Astrocyte (in vitro differentiated cells and primary cell): ENCODE results near the gene IFITM2. TPM values are rescaled to one million over a fixed set of nuclear protein-coding genes. Genes with fewer than 3 reads are reported as not detected.
A peak's percentile ranks its signal among the peaks of the same experiment; 100 is the strongest.

Source experiments
- DNase-seq: peaks from one replicate; pipeline ENCODE4 v3.0.0-alpha.2; 2010; ENCODE audit warnings: low read depth
- FAIRE-seq: peaks from 2 replicates; lab custom pipeline; 2011; peaks lifted over from hg19 to GRCh38; lab: Jason Lieb, UNC
- H2AFZ ChIP-seq: 2 replicates; pipeline ENCODE4 v1.6.0; 2012; ENCODE audit warnings: low read depth, low read length, inconsistent platforms
- H3K27ac ChIP-seq: 2 replicates; pipeline ENCODE4 v1.5.1; 2011; ENCODE audit warnings: low read depth, low read length, inconsistent platforms
- H3K27me3 ChIP-seq: 2 replicates; pipeline ENCODE4 v1.6.0; 2011; ENCODE audit warnings: low read length, inconsistent platforms; ENCODE audit not compliant: insufficient read depth
- H3K36me3 ChIP-seq: 2 replicates; pipeline ENCODE4 v1.5.1; 2011; ENCODE audit warnings: low read length, inconsistent platforms; ENCODE audit not compliant: insufficient read depth
- H3K4me1 ChIP-seq: 2 replicates; pipeline ENCODE4 v1.5.1; 2011; ENCODE audit warnings: low read length, inconsistent platforms; ENCODE audit not compliant: insufficient read depth
- H3K4me2 ChIP-seq: 2 replicates; pipeline ENCODE4 v1.6.0; 2012; ENCODE audit warnings: low read length, inconsistent platforms
- H3K4me3 ChIP-seq: 2 replicates; pipeline ENCODE4 v1.5.1; 2011; ENCODE audit warnings: low read depth, mild to moderate bottlenecking, low read length, inconsistent platforms; ENCODE audit not compliant: insufficient read depth
- H3K79me2 ChIP-seq: 2 replicates; pipeline ENCODE4 v1.6.0; 2012; ENCODE audit warnings: mild to moderate bottlenecking, low read length, inconsistent platforms; ENCODE audit not compliant: insufficient read depth
- H3K9ac ChIP-seq: 2 replicates; pipeline ENCODE4 v1.6.0; 2012; ENCODE audit warnings: mild to moderate bottlenecking, low read length, inconsistent platforms
- H3K9me3 ChIP-seq: 2 replicates; pipeline ENCODE4 v1.5.1; 2012; ENCODE audit warnings: low read depth, mild to moderate bottlenecking, low read length, inconsistent platforms; ENCODE audit not compliant: insufficient read depth
- H4K20me1 ChIP-seq: 2 replicates; pipeline ENCODE4 v1.6.0; 2012; ENCODE audit warnings: low read length, inconsistent platforms; ENCODE audit not compliant: insufficient read depth
- H3K27ac Mint-ChIP-seq: one replicate; pipeline ENCODE4 v1.8.0; 2021; ENCODE audit warnings: mild to moderate bottlenecking, mixed read lengths; ENCODE audit not compliant: unreplicated experiment
- H3K27me3 Mint-ChIP-seq: one replicate; pipeline ENCODE4 v1.8.0; 2021; ENCODE audit warnings: low read depth, mixed read lengths; ENCODE audit not compliant: unreplicated experiment
- H3K36me3 Mint-ChIP-seq: one replicate; pipeline ENCODE4 v1.8.0; 2021; ENCODE audit warnings: low read depth, mixed read lengths; ENCODE audit not compliant: unreplicated experiment
- H3K4me1 Mint-ChIP-seq: one replicate; pipeline ENCODE4 v1.8.0; 2021; ENCODE audit warnings: low read depth, mixed read lengths; ENCODE audit not compliant: unreplicated experiment
- H3K4me3 Mint-ChIP-seq: one replicate; pipeline ENCODE4 v1.8.0; 2021; ENCODE audit warnings: mild to moderate bottlenecking, moderate library complexity, mixed read lengths; ENCODE audit not compliant: unreplicated experiment
- H3K9me3 Mint-ChIP-seq: one replicate; pipeline ENCODE4 v1.8.0; 2021; ENCODE audit warnings: mild to moderate bottlenecking, mixed read lengths; ENCODE audit not compliant: unreplicated experiment
- CTCF ChIP-seq: IDR thresholded peaks from 2 replicates; pipeline ENCODE4 v1.5.1; 2011; ENCODE audit warnings: low read depth, mild to moderate bottlenecking, inconsistent platforms, low read length, moderate library complexity; ENCODE audit not compliant: insufficient read depth
- EZH2 ChIP-seq: IDR thresholded peaks from 2 replicates; pipeline ENCODE4 v1.6.1; 2012; ENCODE audit warnings: mild to moderate bottlenecking, low read length, inconsistent platforms; ENCODE audit not compliant: insufficient read depth
- total RNA-seq: library from RNA; stranded (reverse); gene quantifications from 2 replicates; pipeline ENCODE4 v1.2.1, GENCODE V29; 2021

IFITM2 gene
- total RNA-seq, 1 donor from 2014 or later, result 474 TPM

GRCh38 chr11:340539-341512 lies 33.2 kb downstream of the IFITM2 start:
- DNase-seq (no peak), FAIRE-seq (no peak)
- peaks cover 1% of the 10 kb centered on the region for H3K9me3 Mint-ChIP-seq
- H3K4me3 ChIP-seq, result no peak overlapping the region
- no peaks in the 10 kb centered on the region for H3K4me1 ChIP-seq
- no peak overlapping the region for H3K4me2 ChIP-seq
- no peaks in the 10 kb centered on the region for H3K36me3 ChIP-seq
- no peak overlapping the region for H3K9ac ChIP-seq
- no peak overlapping the region for H3K27ac ChIP-seq
- TF ChIP-seq EZH2, result no peak
- no peak for TF ChIP-seq CTCF
- H2AFZ ChIP-seq, result no peak overlapping the region
- H3K36me3 Mint-ChIP-seq, result no peaks in the 10 kb centered on the region
- H3K9me3 ChIP-seq, result no peaks in the 10 kb centered on the region
- no peaks in the 10 kb centered on the region for H3K27me3 ChIP-seq
- H3K4me3 Mint-ChIP-seq, result no peak overlapping the region
- H3K79me2 ChIP-seq, result no peaks in the 10 kb centered on the region
- H4K20me1 ChIP-seq, result no peaks in the 10 kb centered on the region
- H3K27me3 Mint-ChIP-seq, result no peaks in the 10 kb centered on the region
- peaks cover 6% of the 10 kb centered on the region for H3K4me1 Mint-ChIP-seq
- no peak overlapping the region for H3K27ac Mint-ChIP-seq

DNA sequence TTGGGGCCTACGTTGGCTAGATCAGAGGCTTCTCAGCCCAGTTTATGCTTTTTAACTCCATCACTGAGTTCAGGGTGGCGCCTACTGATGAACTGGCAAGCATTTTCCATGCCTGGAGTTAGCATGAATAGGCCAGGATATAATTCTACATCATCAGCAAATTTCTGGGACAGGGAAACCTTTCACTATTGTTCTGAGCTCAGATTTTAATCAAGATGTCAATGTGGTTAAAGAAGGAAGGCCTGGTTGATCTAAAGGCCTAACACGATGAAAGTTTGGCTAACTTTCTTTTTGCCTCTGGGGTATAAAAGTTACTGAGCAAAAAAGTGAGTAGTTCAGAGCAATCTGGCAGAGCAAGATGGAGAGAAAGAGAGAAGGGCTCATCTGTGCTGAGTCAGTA lies 34.7 kb downstream of the IFITM2 start:
- H3K27me3 Mint-ChIP-seq, result peaks cover 2% of the 10 kb centered on the region
- no peak overlapping the region for H2AFZ ChIP-seq
- no peaks in the 10 kb centered on the region for H4K20me1 ChIP-seq
- no peak for DNase-seq
- H3K4me3 Mint-ChIP-seq, result no peak overlapping the region
- no peaks in the 10 kb centered on the region for H3K4me1 Mint-ChIP-seq
- no peaks in the 10 kb centered on the region for H3K36me3 ChIP-seq
- no peaks in the 10 kb centered on the region for H3K9me3 ChIP-seq
- no peaks in the 10 kb centered on the region for H3K79me2 ChIP-seq
- H3K27ac ChIP-seq, result no peak overlapping the region
- peak overlapping the region; percentile 3 for H3K27ac Mint-ChIP-seq
- no peak overlapping the region for H3K4me2 ChIP-seq
- TF ChIP-seq CTCF, result no peak
- TF ChIP-seq EZH2, result no peak
- no peaks in the 10 kb centered on the region for H3K4me1 ChIP-seq
- no peaks in the 10 kb centered on the region for H3K27me3 ChIP-seq
- no peak for FAIRE-seq
- peaks cover 1% of the 10 kb centered on the region for H3K9me3 Mint-ChIP-seq
- H3K36me3 Mint-ChIP-seq, result no peaks in the 10 kb centered on the region
- H3K4me3 ChIP-seq, result no peak overlapping the region
- H3K9ac ChIP-seq, result no peak overlapping the region
